Smooth muscle cell (in vitro differentiated cells): ENCODE results near the gene HCST. TPM values are rescaled to one million over a fixed set of nuclear protein-coding genes. Genes with fewer than 3 reads are reported as not detected.

Source experiments
- DNase-seq: peaks from one replicate; lab custom pipeline; 2025; ENCODE audit not compliant: unreplicated experiment; lab: John Stamatoyannopoulos, UW
- H2AFZ ChIP-seq: fragments of 200-600 bp; sonication (generic); 2 replicates; pipeline ENCODE4 v1.6.0; 2016; ENCODE audit warnings: antibody characterized with exemption, low read depth, mild to moderate bottlenecking
- H3F3A ChIP-seq: fragments of 200-600 bp; sonication (generic); 2 replicates; pipeline ENCODE4 v1.6.0; 2017; ENCODE audit warnings: antibody characterized with exemption, low read depth
- H3K27ac ChIP-seq: fragments of 200-600 bp; sonication (generic); 2 replicates; pipeline ENCODE4 v1.5.1; 2016; ENCODE audit warnings: low read depth, mild to moderate bottlenecking
- H3K27me3 ChIP-seq: fragments of 200-600 bp; sonication (generic); 2 replicates; pipeline ENCODE4 v1.6.1; 2016; ENCODE audit warnings: low read depth, mild to moderate bottlenecking
- H3K36me3 ChIP-seq: fragments of 200-600 bp; sonication (generic); 2 replicates; pipeline ENCODE4 v1.5.1; 2016; ENCODE audit warnings: low read depth
- H3K4me1 ChIP-seq: fragments of 200-600 bp; sonication (generic); 2 replicates; pipeline ENCODE4 v1.5.1; 2016; ENCODE audit warnings: low read depth
- H3K4me2 ChIP-seq: fragments of 200-600 bp; sonication (generic); 2 replicates; pipeline ENCODE4 v1.6.0; 2016; ENCODE audit warnings: mild to moderate bottlenecking
- H3K4me3 ChIP-seq: fragments of 200-600 bp; sonication (generic); 2 replicates; pipeline ENCODE4 v1.5.1; 2016; ENCODE audit warnings: mild to moderate bottlenecking
- H3K79me2 ChIP-seq: fragments of 200-600 bp; sonication (generic); 2 replicates; pipeline ENCODE4 v1.6.0; 2016; ENCODE audit warnings: low read depth, mild to moderate bottlenecking
- H3K9ac ChIP-seq: fragments of 200-600 bp; sonication (generic); 2 replicates; pipeline ENCODE4 v1.6.0; 2016; ENCODE audit warnings: low read depth
- H3K9me3 ChIP-seq: fragments of 200-600 bp; sonication (generic); replicated peaks from 2 replicates; pipeline ENCODE4 v1.5.1; 2016; ENCODE audit warnings: low read depth
- H4K20me1 ChIP-seq: fragments of 200-600 bp; sonication (generic); 2 replicates; pipeline ENCODE4 v1.6.0; 2016; ENCODE audit warnings: low read depth
- CTCF ChIP-seq: fragments of 200-600 bp; sonication (generic); IDR thresholded peaks from 2 replicates; pipeline ENCODE4 v1.5.1; 2017; ENCODE audit warnings: borderline replicate concordance, mild to moderate bottlenecking, antibody characterized with exemption; ENCODE audit not compliant: insufficient read depth, poor library complexity, severe bottlenecking
- WGBS: methylation state at CpG from one replicate; pipeline ENCODE4 v1.1.7; 2016; ENCODE audit warnings: low lambda C conversion rate; 5-methylcytosine and 5-hydroxymethylcytosine counted together
- polyA plus RNA-seq: library from polyadenylated mRNA; unstranded; fragments of >200 nt; fragmentation: Nextera tagmentation; extraction: Ambion mirVana; gene quantifications from 2 replicates; pipeline ENCODE4 v1.2.1, GENCODE V29; 2016
- total RNA-seq: library from RNA; depleted of rRNA; stranded (reverse); fragments of >200 nt; gene quantifications from 2 replicates; pipeline ENCODE4 v1.2.3, GENCODE V29; 2014

Gene HCST
- total and polyA plus RNA-seq, 2 experiments from 2014 or later: 0.81 to 3.4 TPM

- Histone ChIP-seq H3K4me1 (no peaks in the 10 kb centered on the region), H3K27ac (no peak overlapping the region), H3K9me3 (no peaks in the 10 kb centered on the region), H4K20me1 (no peaks in the 10 kb centered on the region), H3K9ac (no peak overlapping the region), H2AFZ (no peak overlapping the region), H3K36me3 (no peaks in the 10 kb centered on the region), H3F3A (no peaks in the 10 kb centered on the region), H3K27me3 (peaks cover 57% of the 10 kb centered on the region), H3K4me3 (no peak overlapping the region), H3K79me2 (no peaks in the 10 kb centered on the region), H3K4me2 (peak overlapping the region; percentile 70)
- no peak for TF ChIP-seq CTCF
- WGBS: 55% methylated on average over 17 of the region's 19 CpGs
- no peak for DNase-seq
These were observed 40.6 kb upstream of the HCST start for GRCh38 chr19:35861640-35862160.

GRCh38 chr19:35862528-35862927 lies 39.8 kb upstream of the HCST start:
- Histone ChIP-seq H3F3A (no peaks in the 10 kb centered on the region), H4K20me1 (no peaks in the 10 kb centered on the region), H3K79me2 (no peaks in the 10 kb centered on the region), H2AFZ (no peak overlapping the region), H3K4me3 (no peak overlapping the region), H3K27ac (no peak overlapping the region), H3K4me1 (no peaks in the 10 kb centered on the region), H3K36me3 (no peaks in the 10 kb centered on the region), H3K27me3 (peaks cover 49% of the 10 kb centered on the region), H3K4me2 (no peak overlapping the region), H3K9me3 (no peaks in the 10 kb centered on the region), H3K9ac (no peak overlapping the region)
- TF ChIP-seq CTCF: no peak
- no peak for DNase-seq
- WGBS: 94% methylated on average over 14 of the region's 14 CpGs

- Histone ChIP-seq H3F3A (no peaks in the 10 kb centered on the region), H3K4me2 (no peak overlapping the region), H3K27me3 (peaks cover 44% of the 10 kb centered on the region), H3K79me2 (no peaks in the 10 kb centered on the region), H2AFZ (no peak overlapping the region), H3K4me3 (no peak overlapping the region), H3K9ac (no peak overlapping the region), H4K20me1 (no peaks in the 10 kb centered on the region), H3K36me3 (no peaks in the 10 kb centered on the region), H3K9me3 (no peaks in the 10 kb centered on the region), H3K27ac (no peak overlapping the region), H3K4me1 (peaks cover 1% of the 10 kb centered on the region)
- 90% methylated on average over 5 of the region's 5 CpGs for WGBS
- TF ChIP-seq CTCF: no peak
- DNase-seq: no peak
These were observed 39.3 kb upstream of the HCST start for GRCh38 chr19:35863018-35863417.

- WGBS: 9% methylated on average over 7 of the region's 60 CpGs
- no peak within 1 kb of the TSS for H3K27ac ChIP-seq
- peak within 1 kb of the TSS; percentile 84 for H2AFZ ChIP-seq
- peaks cover 13% of the 10 kb centered on the region for H3K4me1 ChIP-seq
- no peaks in the 10 kb centered on the region for H4K20me1 ChIP-seq
- H3K27me3 ChIP-seq: no peaks in the 10 kb centered on the region
- H3K4me3 ChIP-seq: peak within 1 kb of the TSS; percentile 64
- no peak for TF ChIP-seq CTCF
- no peaks in the 10 kb centered on the region for H3K36me3 ChIP-seq
- H3K4me2 ChIP-seq: peak within 1 kb of the TSS; percentile 92
- H3F3A ChIP-seq: no peaks in the 10 kb centered on the region
- H3K9ac ChIP-seq: no peak within 1 kb of the TSS
- peak; percentile 42 for DNase-seq
- no peaks in the 10 kb centered on the region for H3K9me3 ChIP-seq
- no peaks in the 10 kb centered on the region for H3K79me2 ChIP-seq
These were observed 34.0 kb upstream of the HCST start, which contains the start of gene APLP1 for GRCh38 chr19:35868172-35868822. Gene APLP1 (plus strand): TSS chr19:35868574. CDS start chr19:35868637, 63 bp downstream.
